Measurements from ENCODE around the gene JPH2.
A peak's percentile ranks its signal among the peaks of the same experiment; 100 is the strongest.
"Not testable (repeated sequence)": the region's sequence is repeated elsewhere in the genome, so short reads cannot be mapped to it uniquely, and the experiment has no call there.

JPH2 gene

GRCh38 chr20:44187054-44187771 is at the start of gene JPH2:
Gene JPH2, minus strand, starts transcription at chr20:44187188. Its CDS starts 483 bp downstream, at chr20:44186705.
- no peak for DNase-seq (ENCODE audit: low read depth in 2 of 2)

- no peak for DNase-seq (ENCODE audit: low read depth in 2 of 2)
These were observed 48.7 kb upstream of the JPH2 start for GRCh38 chr20:44235702-44236101.

GRCh38 chr20:44234566-44235317 is 47.8 kb upstream of the JPH2 start:
- DNase-seq (ENCODE audit: low read depth in 2 of 2): no peak

- no peak for DNase-seq (ENCODE audit: low read depth in 2 of 2)
These were observed 46.5 kb upstream of the JPH2 start for GRCh38 chr20:44233436-44234016.

GRCh38 chr20:44232469-44232856 is 45.5 kb upstream of the JPH2 start:
- not testable (repeated sequence) for DNase-seq (ENCODE audit: low read depth in 2 of 2)

GRCh38 chr20:44231713-44232468 is 44.9 kb upstream of the JPH2 start:
- DNase-seq (ENCODE audit: low read depth in 2 of 2): no peak

- DNase-seq (ENCODE audit: low read depth in 2 of 2): no peak
These were observed 44.2 kb upstream of the JPH2 start for GRCh38 chr20:44231193-44231592.

DNA sequence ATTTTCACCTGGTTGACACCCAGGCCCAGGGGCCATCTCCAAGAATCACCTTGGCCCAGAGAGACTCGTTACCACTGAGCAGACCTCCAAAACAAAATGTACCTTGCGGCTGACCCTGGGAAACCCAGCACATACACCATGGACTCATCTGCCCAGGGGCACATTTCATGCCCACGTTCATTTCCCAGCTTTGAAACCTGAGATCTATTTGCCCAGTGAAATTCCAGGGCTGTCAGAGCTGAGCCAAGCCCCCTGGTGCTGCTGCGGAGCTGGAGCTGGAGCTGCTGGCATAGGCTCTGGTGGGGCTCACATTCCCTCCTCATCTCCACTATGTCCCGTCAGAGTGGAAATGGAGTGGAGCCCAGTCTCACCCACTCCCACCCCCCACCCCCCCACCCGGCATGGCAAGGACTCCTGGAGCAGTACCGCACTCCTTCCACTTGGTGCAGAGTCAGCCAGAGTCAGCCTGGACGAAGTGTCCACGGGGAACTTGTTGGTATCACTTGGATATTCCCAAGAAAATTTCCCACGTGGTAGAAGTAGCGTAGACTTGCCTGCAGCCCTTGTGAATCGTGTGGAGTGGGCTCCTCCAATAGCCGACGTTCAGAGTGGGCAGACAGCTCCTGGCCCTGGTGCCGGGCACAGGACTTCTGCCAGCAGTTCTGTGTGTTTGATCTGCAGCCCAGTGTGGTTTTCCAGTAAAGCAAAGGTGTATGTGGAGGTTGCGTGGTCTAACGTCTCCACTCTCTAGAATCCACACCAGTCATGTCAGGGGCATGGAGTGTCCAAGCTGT is 41.7 kb upstream of the JPH2 start:
- no peak for DNase-seq (ENCODE audit: low read depth in 2 of 2)

DNA sequence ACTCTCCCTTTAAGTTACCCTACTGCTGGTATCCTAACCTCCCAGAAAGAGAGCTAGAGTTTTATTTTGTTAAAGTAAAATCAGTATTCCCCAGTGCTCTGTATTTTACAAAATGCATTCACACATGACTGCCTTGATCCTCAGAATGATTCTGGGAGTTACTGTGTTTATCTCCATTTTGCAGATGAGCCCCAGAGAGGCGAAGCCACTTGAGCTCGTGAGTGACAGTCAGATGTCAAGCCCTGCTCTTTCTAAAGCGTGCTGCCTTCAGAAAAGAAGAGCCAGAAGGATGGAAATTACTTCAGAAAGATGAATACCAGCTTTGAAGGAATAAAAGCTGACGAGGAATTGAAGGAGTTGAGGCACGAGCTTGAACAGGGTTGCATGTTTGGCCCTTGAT is 37.6 kb upstream of the JPH2 start:
- no peak for DNase-seq (ENCODE audit: low read depth in 2 of 2)

- DNase-seq (ENCODE audit: low read depth in 2 of 2): no peak
These were observed 36.7 kb upstream of the JPH2 start for GRCh38 chr20:44223721-44224120.

DNA sequence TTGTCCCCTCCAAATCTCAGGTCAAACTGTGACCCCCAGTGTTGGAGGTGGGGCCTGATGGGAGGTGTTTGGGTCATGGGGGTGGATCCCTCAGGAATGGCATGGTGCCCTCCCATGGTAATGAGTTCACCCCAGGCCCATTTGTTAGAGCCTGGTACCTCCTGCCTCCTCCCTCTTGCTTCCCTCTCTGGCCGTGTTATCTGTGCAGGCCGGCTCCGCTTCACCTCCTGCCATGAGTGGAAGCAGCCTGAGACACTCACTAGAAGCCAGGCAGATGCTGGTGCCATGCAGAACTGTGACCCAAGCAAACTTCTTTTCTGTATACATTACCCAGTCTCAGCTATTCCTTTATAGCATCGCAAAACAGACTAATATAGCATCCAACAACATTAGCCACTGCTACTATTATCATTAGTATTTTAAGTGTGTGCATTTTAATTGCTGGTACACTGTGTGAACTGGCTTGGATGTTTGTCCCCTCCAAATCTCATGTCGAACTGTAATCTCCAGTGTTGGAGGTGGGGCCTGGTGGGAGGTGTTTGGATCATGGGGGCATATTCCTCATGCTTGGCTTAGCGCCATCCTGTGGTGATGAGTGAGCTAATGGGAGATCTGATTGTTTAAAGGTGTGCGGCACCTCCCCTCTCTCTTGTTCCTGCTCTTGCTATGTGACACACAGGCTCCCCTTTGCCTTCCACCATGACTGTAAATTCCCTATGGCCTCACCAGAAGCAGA is 35.8 kb upstream of the JPH2 start:
- no peak for DNase-seq (ENCODE audit: low read depth in 2 of 2)

DNA sequence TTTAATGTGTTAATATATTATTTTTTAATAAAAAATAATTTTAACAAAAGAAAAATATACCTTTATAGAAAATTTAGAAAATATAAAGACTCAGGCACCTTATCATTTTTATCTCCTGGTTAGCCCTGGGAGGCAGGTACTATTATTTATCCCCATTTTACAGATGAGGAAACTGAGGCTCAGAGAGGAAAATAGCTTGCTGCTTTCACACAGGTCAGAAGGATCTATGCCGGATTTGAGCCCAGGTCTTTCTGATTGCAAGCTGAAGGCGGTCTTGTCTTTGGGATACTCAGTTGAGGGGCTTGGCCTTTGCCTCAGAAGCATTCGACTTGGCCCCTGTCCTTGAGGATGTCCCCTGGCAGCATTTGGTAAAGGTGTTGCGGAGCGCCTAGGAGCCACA is 35.0 kb upstream of the JPH2 start:
- DNase-seq (ENCODE audit: low read depth in 2 of 2): no peak

DNA sequence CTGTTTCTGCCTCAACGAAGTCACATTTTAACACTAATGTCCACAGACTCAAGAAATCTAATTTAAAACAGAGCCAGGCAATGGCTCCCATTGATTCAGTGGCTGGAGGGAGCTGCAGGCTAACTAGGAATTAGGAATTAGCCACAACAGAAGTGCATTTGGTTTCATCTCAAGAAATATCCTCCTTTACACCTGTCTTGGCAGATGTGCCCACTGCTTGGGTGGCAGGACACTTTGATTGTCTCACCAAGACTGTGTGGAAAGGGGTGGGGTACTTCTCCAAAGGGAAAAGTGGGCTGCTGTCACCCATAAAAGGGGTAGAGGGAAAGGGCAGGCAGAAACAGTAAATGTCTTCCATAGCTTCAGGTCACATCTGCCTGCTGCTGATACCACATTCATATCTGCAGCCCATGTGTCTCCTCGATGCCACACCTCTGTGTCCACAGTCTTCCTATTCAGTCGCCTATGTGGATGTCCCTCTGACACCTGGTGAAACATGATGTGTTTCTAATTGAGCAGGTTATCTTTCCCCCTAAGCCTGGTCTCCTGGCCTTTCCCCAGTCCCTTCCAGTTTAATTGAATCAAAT is 34.5 kb upstream of the JPH2 start:
- no peak for DNase-seq (ENCODE audit: low read depth in 2 of 2)

- DNase-seq (ENCODE audit: low read depth in 2 of 2): no peak
These were observed 32.8 kb upstream of the JPH2 start for GRCh38 chr20:44219791-44220190.

DNA sequence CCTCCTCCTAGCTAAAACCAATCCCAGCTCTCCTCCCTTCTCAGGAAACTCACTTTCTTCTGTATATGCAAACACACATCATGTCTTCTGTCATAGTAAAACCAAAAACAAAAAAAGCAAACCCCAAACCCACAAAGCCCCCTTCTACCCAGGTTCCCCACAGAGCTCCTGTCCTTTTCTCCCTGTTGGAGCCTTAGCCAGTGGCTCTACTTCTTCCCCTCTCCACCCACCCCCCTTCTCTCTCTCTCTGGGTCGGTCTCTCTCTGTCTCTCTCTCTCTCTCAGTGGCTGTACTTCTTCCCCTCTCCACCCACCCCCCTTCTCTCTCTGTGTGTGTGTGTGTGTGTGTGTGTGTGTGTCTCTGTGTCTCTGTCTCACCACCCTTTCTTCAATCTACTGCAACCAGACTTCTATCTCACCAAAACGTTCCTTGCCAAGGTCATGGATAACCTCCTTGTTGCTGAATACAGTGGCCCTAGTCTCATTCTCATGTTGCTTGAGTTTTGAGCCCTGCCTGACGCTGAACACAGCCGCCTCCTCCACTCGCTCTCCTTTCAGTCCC is 32.3 kb upstream of the JPH2 start:
- DNase-seq (ENCODE audit: low read depth in 2 of 2): no peak

DNA sequence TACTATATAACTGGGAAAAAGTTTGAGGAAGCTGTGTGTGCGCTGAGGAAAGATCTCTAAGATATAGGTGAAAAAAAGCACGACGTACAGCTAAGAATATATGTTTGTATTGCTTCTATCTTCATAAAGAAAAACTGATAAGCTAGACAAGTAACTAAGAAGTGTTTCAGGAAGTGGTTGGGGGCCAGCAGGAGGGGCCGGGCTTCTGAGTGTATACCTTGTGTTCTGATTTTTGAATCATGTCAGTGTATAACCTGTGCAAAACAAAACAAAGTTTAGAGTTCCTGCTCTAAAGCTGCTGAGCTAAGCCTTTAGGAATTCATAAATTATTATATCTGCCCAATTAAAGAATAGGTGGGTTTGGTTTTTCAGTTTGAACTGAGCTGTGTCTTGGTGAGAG is 31.5 kb upstream of the JPH2 start:
- no peak for DNase-seq (ENCODE audit: low read depth in 2 of 2)

GRCh38 chr20:44217342-44218092 is 30.5 kb upstream of the JPH2 start:
- peak; percentile 32 to 42 for DNase-seq (ENCODE audit: low read depth in 2 of 2)

DNA sequence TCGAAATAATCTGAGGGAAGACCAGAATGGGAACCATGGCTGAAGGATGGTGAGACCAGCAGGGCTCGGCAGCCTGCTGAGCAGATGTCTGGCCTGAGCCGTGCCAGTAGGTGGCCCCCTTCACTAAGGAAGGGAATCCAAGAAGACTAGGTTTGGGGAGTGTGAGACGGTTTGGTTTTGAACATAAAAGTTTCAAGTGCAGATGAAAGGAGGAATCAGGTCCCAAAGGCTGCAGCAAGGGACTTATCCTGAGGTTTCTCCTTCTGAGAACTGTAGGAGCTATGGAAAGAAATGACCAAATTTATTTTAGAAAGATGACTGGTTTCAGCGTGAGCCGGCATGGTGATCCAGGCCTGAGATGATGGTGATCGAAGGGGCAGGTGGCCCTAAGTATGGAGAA is 28.1 kb upstream of the JPH2 start:
- peak; percentile 48 to 51 for DNase-seq (ENCODE audit: low read depth in 2 of 2)

DNA sequence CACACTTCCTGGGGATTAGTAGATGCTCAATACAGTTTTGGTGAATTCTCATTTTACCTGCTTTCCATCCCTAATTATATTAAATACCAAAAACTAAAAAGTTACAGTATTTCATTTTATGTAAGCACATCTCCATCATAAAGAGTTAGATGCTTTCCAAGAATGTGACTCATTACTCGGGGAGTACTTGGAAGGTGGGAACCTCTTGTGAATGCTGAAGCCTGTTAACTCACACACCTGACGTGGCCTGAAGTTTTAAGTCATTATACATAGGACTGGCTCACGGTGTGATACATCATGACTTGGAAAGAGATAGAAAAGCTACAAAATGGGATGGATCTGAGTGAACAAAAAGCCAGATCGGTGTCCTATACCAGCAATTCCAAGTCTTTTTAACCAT is 25.8 kb upstream of the JPH2 start:
- no peak for DNase-seq (ENCODE audit: low read depth in 2 of 2)
